ENCODE results near the gene OR13C5.

The OR13C5 gene

GRCh38 chr9:104577263-104577662, 21.9 kb downstream of the OR13C5 start:
- no peak for TF ChIP-seq CTCF (IDR thresholded peaks at IDR 0.05; ENCODE audit: extremely low read depth, insufficient read depth, missing control alignments)
- in situ Hi-C loops (cut with MboI; ENCODE audit: low pct_unique_long_range_greater_than_20kb, low sequenced_read_pairs, unreplicated experiment) = no loop called here
- DNase-seq (ENCODE audit: low spot score) = no peak

- TF ChIP-seq CTCF (IDR thresholded peaks at IDR 0.05; ENCODE audit: extremely low read depth, insufficient read depth, missing control alignments) = no peak
- DNase-seq (ENCODE audit: low spot score) = no peak
- in situ Hi-C loops (cut with MboI; ENCODE audit: low pct_unique_long_range_greater_than_20kb, low sequenced_read_pairs, unreplicated experiment) = no loop called here
These were observed 23.8 kb downstream of the OR13C5 start for GRCh38 chr9:104575456-104575855.

GRCh38 chr9:104572612-104573011, 26.6 kb downstream of the OR13C5 start:
- TF ChIP-seq CTCF (IDR thresholded peaks at IDR 0.05; ENCODE audit: extremely low read depth, insufficient read depth, missing control alignments) = no peak
- no peak for DNase-seq (ENCODE audit: low spot score)
- in situ Hi-C loops (cut with MboI; ENCODE audit: low pct_unique_long_range_greater_than_20kb, low sequenced_read_pairs, unreplicated experiment) = no loop called here

DNA sequence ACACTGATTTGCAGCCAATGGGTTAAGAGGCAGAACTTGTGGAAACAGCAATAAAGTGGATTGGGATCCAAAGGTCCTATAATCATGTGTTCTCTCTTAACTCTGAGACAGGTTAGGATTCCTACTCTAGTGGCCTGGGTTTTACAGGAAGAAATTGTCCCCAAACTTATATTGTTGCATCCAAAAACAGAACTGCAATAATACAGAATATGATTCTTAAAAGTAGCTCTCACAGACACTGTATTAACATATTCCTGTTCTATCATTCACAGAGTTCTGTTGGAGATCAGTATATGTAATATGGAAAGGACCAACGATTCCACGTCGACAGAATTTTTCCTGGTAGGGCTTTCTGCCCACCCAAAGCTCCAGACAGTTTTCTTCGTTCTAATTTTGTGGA, 30.3 kb downstream of the OR13C5 start, which contains the start of gene OR13C8:
Gene OR13C8, plus strand, starts transcription at position 301 of the 400 bp plus-strand sequence. Its CDS starts 0 bp downstream, at position 301.
- in situ Hi-C loops (cut with MboI; ENCODE audit: low pct_unique_long_range_greater_than_20kb, low sequenced_read_pairs, unreplicated experiment) = no loop called here
- TF ChIP-seq CTCF (IDR thresholded peaks at IDR 0.05; ENCODE audit: extremely low read depth, insufficient read depth, missing control alignments) = no peak
- no peak for DNase-seq (ENCODE audit: low spot score)

GRCh38 chr9:104564358-104564757, 34.9 kb downstream of the OR13C5 start:
- in situ Hi-C loops (cut with MboI; ENCODE audit: low pct_unique_long_range_greater_than_20kb, low sequenced_read_pairs, unreplicated experiment) = no loop called here
- no peak for DNase-seq (ENCODE audit: low spot score)
- TF ChIP-seq CTCF (IDR thresholded peaks at IDR 0.05; ENCODE audit: extremely low read depth, insufficient read depth, missing control alignments) = no peak

DNA sequence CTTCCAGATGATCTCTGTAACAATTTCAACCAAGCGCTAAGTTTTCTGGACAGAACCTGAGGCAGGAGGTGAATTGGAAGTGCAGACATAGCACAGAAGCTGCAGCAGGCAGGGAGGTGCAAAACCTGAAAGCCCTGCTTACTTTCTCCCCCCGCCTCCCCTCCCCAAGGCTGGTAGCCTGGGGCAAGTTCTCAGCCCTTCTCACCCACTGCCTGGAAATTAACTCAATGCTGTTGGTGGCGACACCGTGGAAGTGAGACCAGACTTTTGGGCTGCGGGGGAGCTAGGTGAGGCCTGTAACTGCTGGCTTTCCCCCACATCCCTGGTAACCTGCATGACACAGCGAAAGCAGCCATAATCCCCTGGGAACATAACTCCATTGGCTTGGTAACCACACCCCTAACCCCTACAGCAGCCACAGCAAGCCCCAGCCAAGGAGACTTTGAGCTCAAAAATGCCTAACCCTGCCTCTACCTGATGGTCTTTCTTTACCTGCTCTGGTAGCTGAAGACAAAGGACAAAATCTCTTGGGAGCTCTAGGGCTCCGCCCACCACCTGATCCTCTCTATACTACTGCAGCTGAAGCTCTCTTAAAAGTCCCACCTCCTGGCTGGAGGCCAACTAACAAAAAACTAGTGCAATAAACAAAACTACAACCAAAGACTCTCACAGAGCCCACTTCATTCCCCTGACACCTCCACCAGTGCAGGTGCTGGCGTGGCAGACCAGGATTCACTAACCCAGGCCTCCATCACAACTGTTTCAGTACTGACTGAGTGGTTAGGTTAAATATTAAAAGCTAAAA, 42.2 kb downstream of the OR13C5 start:
- in situ Hi-C loops (cut with MboI; ENCODE audit: low pct_unique_long_range_greater_than_20kb, low sequenced_read_pairs, unreplicated experiment) = no loop called here
- DNase-seq (ENCODE audit: low spot score) = no peak

More for the DNA sequence above, 42.2 kb downstream of the OR13C5 start:
- TF ChIP-seq CTCF (IDR thresholded peaks at IDR 0.05; ENCODE audit: extremely low read depth, insufficient read depth, missing control alignments) = no peak

Measured in GM13977 (cell line).